GM12878 (cell line): Measurements from ENCODE around the gene ERCC5. TPM values are rescaled to one million over a fixed set of nuclear protein-coding genes. Genes with fewer than 3 reads are reported as not detected.

ENCODE experiments used
- EGR1 ChIP-seq, 2 experiments: IDR thresholded peaks; 1 replicate in 1 of 2; 2 replicates in 1 of 2; pipeline ENCODE4 v1.6.1; 2011 to 2012; ENCODE audit warnings: low read depth in 2 of 2, low read length in 2 of 2, borderline replicate concordance in 1 of 2, mild to moderate bottlenecking in 1 of 2, moderate library complexity in 1 of 2
- ELK1 ChIP-seq: IDR thresholded peaks from 2 replicates; pipeline ENCODE4 v1.6.1; 2012; ENCODE audit warnings: low read depth, low read length, improper control_type of control experiment
- FOS ChIP-seq: IDR thresholded peaks from 3 replicates; pipeline ENCODE4 v1.6.1; 2011; ENCODE audit warnings: borderline replicate concordance; ENCODE audit not compliant: insufficient read length; ENCODE audit errors: extremely low read depth
- FOXM1 ChIP-seq: IDR thresholded peaks from 2 replicates; pipeline ENCODE4 v1.6.1; 2012; ENCODE audit warnings: low read depth, mild to moderate bottlenecking, inconsistent platforms, low read length, moderate library complexity
- IRF4 ChIP-seq: IDR thresholded peaks from 2 replicates; pipeline ENCODE4 v1.6.1; 2011; ENCODE audit warnings: low read depth, low read length
- MAX ChIP-seq: IDR thresholded peaks from 2 replicates; pipeline ENCODE4 v1.6.1; 2012; ENCODE audit warnings: low read depth, low read length, improper control_type of control experiment
- PBX3 ChIP-seq: IDR thresholded peaks from 2 replicates; pipeline ENCODE4 v1.6.1; 2011; ENCODE audit warnings: mild to moderate bottlenecking, low read depth, low read length, moderate library complexity; ENCODE audit not compliant: insufficient replicate concordance
- RCOR1 ChIP-seq: conservative IDR thresholded peaks from 2 replicates; pipeline ENCODE4 v1.6.1; 2012; ENCODE audit warnings: low read depth, low read length, improper control_type of control experiment
- RUNX3 ChIP-seq: IDR thresholded peaks from 2 replicates; pipeline ENCODE4 v1.6.1; 2012; ENCODE audit warnings: low read length, inconsistent platforms
- TBL1XR1 ChIP-seq: IDR thresholded peaks from 2 replicates; pipeline ENCODE4 v1.6.1; 2012; ENCODE audit warnings: low read depth, low read length, improper control_type of control experiment
- USF1 ChIP-seq: IDR thresholded peaks from 2 replicates; pipeline ENCODE4 v1.6.1; 2011; ENCODE audit warnings: borderline replicate concordance, low read depth, mild to moderate bottlenecking, moderate library complexity, mixed read lengths, low read length; ENCODE audit not compliant: insufficient read depth; ENCODE audit errors: extremely low read length
- ZNF592 ChIP-seq: fragments of 450-650 bp; IDR thresholded peaks from 2 replicates; pipeline ENCODE4 v1.6.1; 2017; ENCODE audit warnings: mild to moderate bottlenecking, moderate library complexity
- ZNF687 ChIP-seq: fragments of 450-650 bp; IDR thresholded peaks from 2 replicates; pipeline ENCODE4 v1.6.1; 2017; ENCODE audit warnings: mild to moderate bottlenecking, moderate library complexity
- polyA plus RNA-seq, 11 experiments: library from polyadenylated mRNA; depleted of rRNA in 4 of 11; unstranded in 6 of 11; stranded (reverse) in 5 of 11; fragments of >200 nt; fragmentation: Nextera tagmentation in 4 of 11; fragmentation: Illumina TruSeq in 1 of 11; extraction: Ambion mirVana in 4 of 11; extraction: Trizol in 1 of 11; gene quantifications; 1 replicate in 1 of 11; 2 replicates in 10 of 11; pipeline versions ENCODE4 v1.2.1 to v1.2.3, GENCODE V29; 2011 to 2016; ENCODE audit warnings: inconsistent platforms in 2 of 11, missing spikeins in 2 of 11, low read depth in 1 of 11
- total RNA-seq, 4 experiments: library from RNA; depleted of rRNA in 3 of 4; stranded (reverse); fragments of >200 nt in 3 of 4; fragmentation: Illumina TruSeq in 1 of 4; extraction: Trizol in 1 of 4; gene quantifications; 2 replicates each; pipeline versions ENCODE4 v1.2.1 to v1.2.3, GENCODE V29; 2013 to 2021

The ERCC5 gene
- total and polyA plus RNA-seq, 10 of the 15 experiments (the other 5 are each of a cell fraction or from before 2014, with no cell fraction given), result 11.7 to 59.2 (median 41.6) TPM

- TF ChIP-seq IRF4 (no peak), MAX (no peak), TBL1XR1 (no peak), RUNX3 (no peak), ZNF687 (0 out of 2 replicates have a peak, but pooled peaks have one; percentile 18), USF1 (peak; percentile 73), FOS (peak; percentile 65), ZNF592 (no peak), FOXM1 (no peak), EGR1 (IDR thresholded peaks at IDR 0.05; ENCODE audit: borderline replicate concordance in 1 of 2, low read depth in 2 of 2, low read length in 2 of 2) (no peak), ELK1 (0 out of 2 replicates have a peak, but pooled peaks have one; percentile 33), PBX3 (no peak), RCOR1 (no peak)
Observed at GRCh38 chr13:102798581-102799425, 47.0 kb upstream of the ERCC5 start, which contains the start of the genes BIVM and POGLUT2 (continued).
